Osteoblast (primary cell): Measurements from ENCODE around the gene DCDC2. TPM values are rescaled to one million over a fixed set of nuclear protein-coding genes. Genes with fewer than 3 reads are reported as not detected.
"Not testable (repeated sequence)": the region's sequence is repeated elsewhere in the genome, so short reads cannot be mapped to it uniquely, and the experiment has no call there.

Experiments
- DNase-seq: peaks from one replicate; pipeline ENCODE4 v3.0.0; 2011; ENCODE audit warnings: low spot score, mixed read lengths; ENCODE audit not compliant: insufficient read length; ENCODE audit errors: missing footprints
- H2AFZ ChIP-seq: 2 replicates; pipeline ENCODE4 v1.6.0; 2011; ENCODE audit warnings: mild to moderate bottlenecking, low read length
- H3K27ac ChIP-seq: 2 replicates; pipeline ENCODE4 v1.5.1; 2011; ENCODE audit warnings: mild to moderate bottlenecking, low read depth, low read length, moderate library complexity
- H3K27me3 ChIP-seq: 2 replicates; pipeline ENCODE4 v1.6.0; 2012; ENCODE audit warnings: mild to moderate bottlenecking, control low read depth, inconsistent platforms, low read length, moderate library complexity; ENCODE audit not compliant: insufficient read depth
- H3K36me3 ChIP-seq: 2 replicates; pipeline ENCODE4 v1.5.1; 2011; ENCODE audit warnings: mild to moderate bottlenecking, low read length, control low read depth, moderate library complexity; ENCODE audit not compliant: insufficient read depth
- H3K4me1 ChIP-seq: 2 replicates; pipeline ENCODE4 v1.5.1; 2011; ENCODE audit warnings: mild to moderate bottlenecking, low read length, control low read depth, moderate library complexity; ENCODE audit not compliant: insufficient read depth
- H3K4me2 ChIP-seq: 2 replicates; pipeline ENCODE4 v1.6.0; 2011; ENCODE audit warnings: mild to moderate bottlenecking, low read length; ENCODE audit not compliant: insufficient read depth
- H3K4me3 ChIP-seq: fragments of 200-600 bp; sonication (generic); 3 replicates; pipeline ENCODE4 v1.5.1; 2012; ENCODE audit warnings: mild to moderate bottlenecking, low read length, inconsistent platforms; ENCODE audit not compliant: insufficient read depth
- H3K79me2 ChIP-seq: 2 replicates; pipeline ENCODE4 v1.6.0; 2012; ENCODE audit warnings: mild to moderate bottlenecking, low read length, control low read depth, inconsistent platforms; ENCODE audit not compliant: insufficient read depth
- H3K9me3 ChIP-seq: 2 replicates; pipeline ENCODE4 v1.5.1; 2011; ENCODE audit warnings: low read depth, low read length, control low read depth
- H4K20me1 ChIP-seq: 2 replicates; pipeline ENCODE4 v1.6.0; 2012; ENCODE audit warnings: mild to moderate bottlenecking, low read length, control low read depth; ENCODE audit not compliant: insufficient read depth
- total RNA-seq: library from RNA; depleted of rRNA; stranded (reverse); fragments of >200 nt; gene quantifications from 2 replicates; pipeline ENCODE4 v1.2.3, GENCODE V29; 2012
- TF ChIP-seq, protein P1 (sequence below): IDR thresholded peaks from 2 replicates; pipeline ENCODE4 v1.5.1; 2011; ENCODE audit warnings: mild to moderate bottlenecking, low read depth, low read length, moderate library complexity; ENCODE audit errors: extremely low read depth

The DCDC2 gene
- total RNA-seq, 1 donor: under 0.01 TPM

- Histone ChIP-seq H4K20me1 (no peaks in the 10 kb centered on the region), H3K27ac (no peak overlapping the region), H3K79me2 (no peaks in the 10 kb centered on the region), H3K27me3 (no peaks in the 10 kb centered on the region), H3K36me3 (no peaks in the 10 kb centered on the region), H3K9me3 (no peaks in the 10 kb centered on the region), H3K4me3 (no peak overlapping the region), H3K4me2 (no peak overlapping the region), H3K4me1 (no peaks in the 10 kb centered on the region), H2AFZ (no peak overlapping the region)
- TF ChIP-seq, protein P1, sequence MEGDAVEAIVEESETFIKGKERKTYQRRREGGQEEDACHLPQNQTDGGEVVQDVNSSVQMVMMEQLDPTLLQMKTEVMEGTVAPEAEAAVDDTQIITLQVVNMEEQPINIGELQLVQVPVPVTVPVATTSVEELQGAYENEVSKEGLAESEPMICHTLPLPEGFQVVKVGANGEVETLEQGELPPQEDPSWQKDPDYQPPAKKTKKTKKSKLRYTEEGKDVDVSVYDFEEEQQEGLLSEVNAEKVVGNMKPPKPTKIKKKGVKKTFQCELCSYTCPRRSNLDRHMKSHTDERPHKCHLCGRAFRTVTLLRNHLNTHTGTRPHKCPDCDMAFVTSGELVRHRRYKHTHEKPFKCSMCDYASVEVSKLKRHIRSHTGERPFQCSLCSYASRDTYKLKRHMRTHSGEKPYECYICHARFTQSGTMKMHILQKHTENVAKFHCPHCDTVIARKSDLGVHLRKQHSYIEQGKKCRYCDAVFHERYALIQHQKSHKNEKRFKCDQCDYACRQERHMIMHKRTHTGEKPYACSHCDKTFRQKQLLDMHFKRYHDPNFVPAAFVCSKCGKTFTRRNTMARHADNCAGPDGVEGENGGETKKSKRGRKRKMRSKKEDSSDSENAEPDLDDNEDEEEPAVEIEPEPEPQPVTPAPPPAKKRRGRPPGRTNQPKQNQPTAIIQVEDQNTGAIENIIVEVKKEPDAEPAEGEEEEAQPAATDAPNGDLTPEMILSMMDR: peak; percentile 61
- peak; percentile 86 for DNase-seq
Observed at GRCh38 chr6:24205020-24205492, 152.8 kb downstream of the DCDC2 start.

DNA sequence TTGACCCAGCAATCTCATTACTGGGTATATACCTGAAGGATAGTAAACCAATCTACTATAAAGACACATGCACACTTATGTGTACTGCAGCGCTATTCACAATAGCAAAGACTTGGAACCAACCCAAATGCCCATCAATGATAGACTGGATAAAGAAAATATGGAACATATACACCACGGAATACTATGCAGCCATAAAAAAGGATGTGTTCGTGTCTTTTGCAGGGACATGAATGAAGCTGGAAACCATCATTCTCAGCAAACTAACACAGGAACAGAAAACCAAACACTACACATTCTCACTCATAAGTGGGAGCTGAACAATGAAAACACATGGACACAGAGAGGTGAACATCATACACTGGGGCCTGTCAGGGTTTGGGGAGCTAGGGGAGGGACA, 153.7 kb downstream of the DCDC2 start:
- not testable (repeated sequence) for H3K4me2 ChIP-seq, H4K20me1 ChIP-seq, DNase-seq, H3K9me3 ChIP-seq, H3K27me3 ChIP-seq, H3K4me1 ChIP-seq, H3K79me2 ChIP-seq, H3K4me3 ChIP-seq, H3K36me3 ChIP-seq, H2AFZ ChIP-seq, H3K27ac ChIP-seq

- TF ChIP-seq, protein P1: no peak
- no peak for DNase-seq
Observed at GRCh38 chr6:24197892-24198291, 160.0 kb downstream of the DCDC2 start.

DNA sequence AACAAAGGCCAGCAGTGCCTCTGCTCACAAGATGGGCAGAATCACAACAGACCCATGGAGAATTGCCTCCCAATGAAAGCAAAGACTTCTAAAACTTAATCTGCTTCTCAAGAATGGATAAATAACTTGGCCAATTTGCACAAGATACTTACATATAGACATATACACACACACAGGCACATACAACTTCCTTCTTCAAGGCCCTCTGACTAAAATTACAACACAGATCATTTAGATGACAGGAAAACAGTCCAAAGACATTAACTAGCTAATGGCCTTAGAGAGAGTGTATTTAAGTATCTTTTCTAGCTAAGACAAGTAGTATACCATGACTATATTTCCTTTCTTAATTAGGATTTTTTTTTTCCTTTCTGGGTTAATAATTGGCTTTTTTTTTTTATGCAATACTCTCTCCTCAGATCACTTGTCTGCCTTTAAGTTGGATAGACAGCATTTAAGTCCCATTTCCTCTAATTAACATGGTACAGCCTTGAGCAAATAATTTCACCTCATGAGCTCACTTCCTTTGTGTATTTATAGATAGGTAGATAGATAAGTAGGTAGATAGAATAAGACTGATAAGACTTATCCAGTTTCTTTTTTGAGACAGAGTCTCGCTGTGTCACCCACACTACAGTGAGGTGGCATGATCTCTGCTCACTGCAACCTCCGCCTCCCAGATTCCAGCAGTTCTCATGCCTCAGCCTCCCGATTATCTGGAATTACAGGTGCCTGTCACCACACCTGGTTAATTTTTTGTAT, 161.8 kb downstream of the DCDC2 start:
- no peaks in the 10 kb centered on the region for H4K20me1 ChIP-seq
- no peaks in the 10 kb centered on the region for H3K36me3 ChIP-seq
- H3K4me3 ChIP-seq: no peak overlapping the region
- TF ChIP-seq, protein P1: no peak
- H2AFZ ChIP-seq: no peak overlapping the region
- no peak for DNase-seq
- H3K4me1 ChIP-seq: no peaks in the 10 kb centered on the region
- no peak overlapping the region for H3K27ac ChIP-seq
- H3K4me2 ChIP-seq: no peak overlapping the region
- H3K27me3 ChIP-seq: no peaks in the 10 kb centered on the region
- H3K9me3 ChIP-seq: no peaks in the 10 kb centered on the region
- H3K79me2 ChIP-seq: no peaks in the 10 kb centered on the region

More at GRCh38 chr6:24197892-24198291, 160.0 kb downstream of the DCDC2 start:
- H3K79me2 ChIP-seq: no peaks in the 10 kb centered on the region
- no peaks in the 10 kb centered on the region for H3K9me3 ChIP-seq
- H3K4me1 ChIP-seq: no peaks in the 10 kb centered on the region
- H4K20me1 ChIP-seq: no peaks in the 10 kb centered on the region
- H3K4me3 ChIP-seq: no peak overlapping the region
- H3K4me2 ChIP-seq: no peak overlapping the region
- H2AFZ ChIP-seq: no peak overlapping the region
- H3K27me3 ChIP-seq: no peaks in the 10 kb centered on the region
- H3K36me3 ChIP-seq: no peaks in the 10 kb centered on the region
- no peak overlapping the region for H3K27ac ChIP-seq
